MM.1S (cell line): Measurements from ENCODE around the gene HEXIM2.

Experiments
- DNase-seq: peaks from one replicate; pipeline ENCODE4 v3.0.0-alpha.2; 2015
- H2AFZ ChIP-seq: fragments of 300-600 bp; sonication (generic); 2 replicates; pipeline ENCODE4 v1.6.0; 2016; ENCODE audit warnings: antibody characterized with exemption, low read length
- H3F3A ChIP-seq: fragments of 300-600 bp; sonication (generic); 2 replicates; pipeline ENCODE4 v1.6.1; 2016; ENCODE audit warnings: mild to moderate bottlenecking, antibody characterized with exemption, low read length, moderate library complexity, mixed read lengths; ENCODE audit not compliant: insufficient read depth
- H3K27ac ChIP-seq: fragments of 300-600 bp; sonication (generic); 2 replicates; pipeline ENCODE4 v1.5.1; 2016; ENCODE audit warnings: mild to moderate bottlenecking, low read length
- H3K27me3 ChIP-seq: fragments of 300-600 bp; sonication (generic); replicated peaks from 2 replicates; pipeline ENCODE4 v1.6.0; 2016; ENCODE audit warnings: low read length; ENCODE audit not compliant: insufficient read depth
- H3K36me3 ChIP-seq: fragments of 300-600 bp; sonication (generic); replicated peaks from 2 replicates; pipeline ENCODE4 v1.6.1; 2016; ENCODE audit warnings: mild to moderate bottlenecking, low read length, mixed read lengths; ENCODE audit not compliant: insufficient read depth
- H3K4me1 ChIP-seq: fragments of 300-600 bp; sonication (generic); 2 replicates; pipeline ENCODE4 v1.6.1; 2016; ENCODE audit warnings: low read length, mixed read lengths
- H3K4me2 ChIP-seq: fragments of 300-600 bp; sonication (generic); 2 replicates; pipeline ENCODE4 v1.6.0; 2016; ENCODE audit warnings: low read depth, low read length
- H3K4me3 ChIP-seq: fragments of 300-600 bp; sonication (generic); 2 replicates; pipeline ENCODE4 v1.5.1; 2016; ENCODE audit warnings: low read length, mixed read lengths
- H3K79me2 ChIP-seq: fragments of 300-600 bp; sonication (generic); 2 replicates; pipeline ENCODE4 v1.6.1; 2016; ENCODE audit warnings: mixed run types, low read length, mixed read lengths
- H3K9ac ChIP-seq: fragments of 300-600 bp; sonication (generic); 2 replicates; pipeline ENCODE4 v1.6.1; 2016; ENCODE audit warnings: low read length, mixed read lengths
- H3K9me2 ChIP-seq: fragments of 300-600 bp; sonication (generic); replicated peaks from 2 replicates; pipeline ENCODE4 v1.6.1; 2016; ENCODE audit warnings: mild to moderate bottlenecking, low read length, mixed read lengths; ENCODE audit not compliant: insufficient read depth
- H3K9me3 ChIP-seq: fragments of 300-600 bp; sonication (generic); replicated peaks from 2 replicates; pipeline ENCODE4 v1.6.1; 2016; ENCODE audit warnings: mild to moderate bottlenecking, low read length, mixed read lengths; ENCODE audit not compliant: insufficient read depth
- H4K20me1 ChIP-seq: fragments of 300-600 bp; sonication (generic); 2 replicates; pipeline ENCODE4 v1.6.1; 2016; ENCODE audit warnings: mild to moderate bottlenecking, low read length, moderate library complexity, mixed read lengths; ENCODE audit not compliant: insufficient read depth
- CTCF ChIP-seq: fragments of 300-600 bp; sonication (generic); IDR thresholded peaks from 2 replicates; pipeline ENCODE4 v1.5.1; 2016; ENCODE audit warnings: antibody characterized with exemption, low read length, mixed read lengths
- EZH2 ChIP-seq: fragments of 300-600 bp; sonication (generic); optimal IDR thresholded peaks from 2 replicates; pipeline ENCODE3; 2017; ENCODE audit warnings: low read depth, mild to moderate bottlenecking, antibody characterized with exemption, low read length, mixed read lengths
- EZH2phosphoT487 ChIP-seq: fragments of 300-600 bp; sonication (generic); IDR thresholded peaks from 2 replicates; pipeline ENCODE4 v1.6.1; 2018; ENCODE audit warnings: antibody characterized with exemption, low read length

Gene HEXIM2

DNA sequence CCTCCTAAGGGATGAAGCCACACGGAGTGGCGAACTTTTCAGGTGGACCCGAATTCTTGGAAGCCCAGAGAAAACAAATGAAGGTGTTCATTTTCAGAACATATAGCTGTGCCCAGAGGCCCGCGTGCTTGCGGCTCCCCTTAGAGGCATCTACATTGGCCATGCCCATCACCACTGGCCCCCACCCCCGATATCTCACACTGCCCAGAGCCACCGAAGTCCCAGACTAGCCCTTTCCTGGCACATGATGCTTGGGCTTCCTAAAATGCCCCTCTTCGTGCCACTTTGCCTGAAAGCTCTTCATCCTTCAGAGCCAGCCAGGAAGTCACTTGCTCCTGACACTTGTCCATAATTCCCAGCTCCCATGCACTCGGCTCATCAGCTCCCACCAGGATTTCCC is 15.5 kb upstream of the HEXIM2 start:
- H3K9me2 ChIP-seq, result no peaks in the 10 kb centered on the region
- no peaks in the 10 kb centered on the region for H3K27me3 ChIP-seq
- H4K20me1 ChIP-seq, result no peaks in the 10 kb centered on the region; the same call in 1 of the 2 replicates
- H3K4me3 ChIP-seq, result no peak overlapping the region
- H3F3A ChIP-seq, result peaks cover 30% of the 10 kb centered on the region
- no peak for DNase-seq
- no peaks in the 10 kb centered on the region for H3K9me3 ChIP-seq
- peaks cover 7% of the 10 kb centered on the region for H3K4me1 ChIP-seq
- H3K9ac ChIP-seq, result no peak overlapping the region
- no peak overlapping the region for H3K27ac ChIP-seq
- H3K4me2 ChIP-seq, result no peak overlapping the region
- H2AFZ ChIP-seq, result no peak overlapping the region
- H3K36me3 ChIP-seq, result no peaks in the 10 kb centered on the region
- TF ChIP-seq CTCF (no peak), EZH2 (no peak)
- peaks cover 20% of the 10 kb centered on the region for H3K79me2 ChIP-seq

DNA sequence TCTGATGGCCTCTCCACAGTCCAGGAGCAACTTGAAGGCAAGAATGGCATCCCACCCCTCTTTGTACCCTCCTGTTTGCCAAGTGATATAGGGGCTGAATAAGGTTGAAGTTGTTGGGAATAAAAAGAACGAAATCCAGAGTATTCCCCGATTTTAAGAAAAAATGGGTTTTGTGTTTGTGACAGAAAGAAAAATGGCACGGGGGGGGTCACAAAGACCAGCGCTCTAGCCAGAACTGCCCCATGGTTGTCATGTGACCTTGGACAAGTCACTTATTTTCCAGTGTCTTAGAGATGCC is 15.1 kb upstream of the HEXIM2 start:
- Histone ChIP-seq H3F3A (peaks cover 34% of the 10 kb centered on the region), H3K4me3 (peak overlapping the region; percentile 82; the same call in 1 of the 2 replicates), H4K20me1 (no peaks in the 10 kb centered on the region; the same call in 1 of the 2 replicates), H3K27me3 (no peaks in the 10 kb centered on the region), H3K9me3 (no peaks in the 10 kb centered on the region), H3K9ac (no peak overlapping the region; the same call in 1 of the 2 replicates), H3K9me2 (no peaks in the 10 kb centered on the region), H2AFZ (no peak overlapping the region; the same call in 1 of the 2 replicates), H3K4me2 (peak overlapping the region; percentile 81; the same call in 1 of the 2 replicates), H3K27ac (no peak overlapping the region), H3K4me1 (peaks cover 10% of the 10 kb centered on the region), H3K36me3 (no peaks in the 10 kb centered on the region), H3K79me2 (peaks cover 24% of the 10 kb centered on the region)
- DNase-seq, result no peak
- no peak for TF ChIP-seq EZH2
- TF ChIP-seq CTCF, result no peak
- no peak for TF ChIP-seq EZH2phosphoT487

- peak overlapping the region; percentile 73 for H2AFZ ChIP-seq
- H4K20me1 ChIP-seq, result no peaks in the 10 kb centered on the region; the same call in 1 of the 2 replicates
- H3K9me3 ChIP-seq, result no peaks in the 10 kb centered on the region
- no peak for TF ChIP-seq EZH2phosphoT487
- no peak for TF ChIP-seq CTCF
- no peak for TF ChIP-seq EZH2
- DNase-seq, result no peak
- H3K27ac ChIP-seq, result peak overlapping the region; percentile 91
- no peaks in the 10 kb centered on the region for H3K36me3 ChIP-seq
- peak overlapping the region; percentile 82 for H3K4me3 ChIP-seq
- no peaks in the 10 kb centered on the region for H3K27me3 ChIP-seq
- peak overlapping the region; percentile 97 for H3K9ac ChIP-seq
- H3K9me2 ChIP-seq, result no peaks in the 10 kb centered on the region
- H3K79me2 ChIP-seq, result peaks cover 25% of the 10 kb centered on the region
- H3K4me2 ChIP-seq, result peak overlapping the region; percentile 81
- peaks cover 37% of the 10 kb centered on the region for H3F3A ChIP-seq
- H3K4me1 ChIP-seq, result peaks cover 13% of the 10 kb centered on the region
These were observed 14.6 kb upstream of the HEXIM2 start for GRCh38 chr17:45146890-45147580.
